GM12873 (cell line): ENCODE data around the gene NDOR1.

ENCODE experiments used
- TF ChIP-seq, protein P1 (sequence below): IDR thresholded peaks from 2 replicates; pipeline ENCODE4 v1.5.1; 2012; ENCODE audit warnings: low read depth, mild to moderate bottlenecking, moderate library complexity, low read length, control low read depth; ENCODE audit not compliant: insufficient read depth; ENCODE audit errors: missing control alignments

The NDOR1 gene

GRCh38 chr9:137160716-137161557, 44.6 kb upstream of the NDOR1 start:
- TF ChIP-seq, protein P1, sequence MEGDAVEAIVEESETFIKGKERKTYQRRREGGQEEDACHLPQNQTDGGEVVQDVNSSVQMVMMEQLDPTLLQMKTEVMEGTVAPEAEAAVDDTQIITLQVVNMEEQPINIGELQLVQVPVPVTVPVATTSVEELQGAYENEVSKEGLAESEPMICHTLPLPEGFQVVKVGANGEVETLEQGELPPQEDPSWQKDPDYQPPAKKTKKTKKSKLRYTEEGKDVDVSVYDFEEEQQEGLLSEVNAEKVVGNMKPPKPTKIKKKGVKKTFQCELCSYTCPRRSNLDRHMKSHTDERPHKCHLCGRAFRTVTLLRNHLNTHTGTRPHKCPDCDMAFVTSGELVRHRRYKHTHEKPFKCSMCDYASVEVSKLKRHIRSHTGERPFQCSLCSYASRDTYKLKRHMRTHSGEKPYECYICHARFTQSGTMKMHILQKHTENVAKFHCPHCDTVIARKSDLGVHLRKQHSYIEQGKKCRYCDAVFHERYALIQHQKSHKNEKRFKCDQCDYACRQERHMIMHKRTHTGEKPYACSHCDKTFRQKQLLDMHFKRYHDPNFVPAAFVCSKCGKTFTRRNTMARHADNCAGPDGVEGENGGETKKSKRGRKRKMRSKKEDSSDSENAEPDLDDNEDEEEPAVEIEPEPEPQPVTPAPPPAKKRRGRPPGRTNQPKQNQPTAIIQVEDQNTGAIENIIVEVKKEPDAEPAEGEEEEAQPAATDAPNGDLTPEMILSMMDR: no peak

GRCh38 chr9:137161558-137162486, 43.7 kb upstream of the NDOR1 start:
- TF ChIP-seq, protein P1: no peak

- TF ChIP-seq, protein P1: no peak
Observed at GRCh38 chr9:137162505-137163364, 42.8 kb upstream of the NDOR1 start.

DNA sequence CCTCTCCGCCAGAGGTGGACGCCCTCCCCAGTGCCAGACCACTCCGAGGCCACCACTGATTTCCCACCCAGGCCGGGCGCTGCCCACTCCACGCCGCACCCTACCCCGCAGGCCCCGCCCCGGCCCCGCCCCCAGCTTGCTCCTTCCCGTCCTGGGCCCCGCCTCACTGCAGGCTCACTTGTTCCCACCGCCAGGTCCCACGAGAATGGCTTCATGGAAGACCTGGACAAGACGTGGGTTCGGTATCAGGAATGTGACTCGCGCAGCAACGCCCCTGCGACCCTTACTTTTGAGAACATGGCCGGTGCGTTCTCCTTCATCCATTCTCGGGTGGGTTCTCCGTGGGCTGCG, 42.2 kb upstream of the NDOR1 start:
- TF ChIP-seq, protein P1: no peak

DNA sequence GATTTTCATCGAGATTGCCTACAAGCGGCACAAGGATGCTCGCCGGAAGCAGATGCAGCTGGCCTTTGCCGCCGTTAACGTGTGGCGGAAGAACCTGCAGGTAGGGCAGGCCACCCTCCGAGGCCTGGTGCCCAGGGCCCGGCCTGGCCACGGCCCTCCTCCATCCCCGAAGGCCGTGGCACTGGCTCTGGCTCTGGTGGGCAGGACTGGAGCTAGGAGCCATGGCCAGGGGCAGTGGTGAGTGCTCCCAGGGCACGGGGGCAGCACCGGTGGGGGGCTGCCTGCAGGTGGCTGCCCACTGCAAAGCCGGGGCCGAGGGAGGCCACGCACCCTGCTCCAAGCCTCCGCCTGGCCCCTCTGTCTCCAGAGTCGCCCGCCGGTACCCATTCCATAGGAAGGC, 41.7 kb upstream of the NDOR1 start:
- TF ChIP-seq, protein P1: no peak

DNA sequence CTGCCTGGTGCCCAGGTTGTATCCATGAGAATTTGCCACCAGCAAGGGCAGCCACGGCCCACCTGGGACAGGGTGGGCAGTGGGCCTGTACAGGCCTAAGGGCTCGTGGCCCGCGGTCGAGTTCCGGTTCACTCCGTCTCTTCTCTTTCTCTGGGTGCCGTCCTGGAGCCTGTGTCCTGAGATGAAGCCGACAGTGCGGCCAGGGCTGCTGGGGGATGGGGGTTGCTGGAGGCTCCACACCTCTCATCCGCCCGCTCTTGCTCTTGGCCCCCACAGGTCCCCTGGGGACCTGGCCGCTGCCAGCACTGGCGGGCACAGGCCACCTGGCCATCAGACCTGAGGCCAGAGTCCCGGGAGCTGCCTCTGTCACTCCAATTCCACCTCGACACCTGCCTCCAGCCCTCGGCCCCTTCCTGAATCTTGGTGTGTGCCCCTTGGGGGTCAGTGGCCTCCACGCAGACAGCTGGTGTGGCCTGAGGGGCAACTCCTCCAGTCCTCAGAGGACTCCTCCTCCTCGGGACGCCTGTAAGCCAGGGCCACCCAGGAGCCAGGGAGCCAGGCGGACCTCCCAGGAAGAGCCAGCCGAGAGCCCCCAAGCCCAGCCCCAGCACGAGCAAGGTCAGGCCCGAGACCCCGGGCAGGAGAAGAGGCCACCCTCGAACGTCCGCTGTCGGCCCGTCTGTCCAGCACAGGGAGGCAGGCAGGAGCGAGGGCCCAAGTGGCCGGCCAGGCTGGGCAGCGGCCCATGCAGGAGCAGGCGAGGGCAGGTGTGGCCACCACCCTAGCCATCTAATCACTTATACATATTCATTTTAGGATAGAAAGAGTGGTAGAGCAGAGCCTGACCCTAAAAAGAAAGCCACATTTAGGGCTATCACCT, 40.9 kb upstream of the NDOR1 start:
- TF ChIP-seq, protein P1: no peak
